HFFc6 (cell line): Measurements from ENCODE around the gene SRGAP3. TPM values are rescaled to one million over a fixed set of nuclear protein-coding genes. Genes with fewer than 3 reads are reported as not detected.

Source experiments
- DNase-seq: peaks from one replicate; pipeline ENCODE4 v3.0.0-alpha.2; 2018
- H3K27ac Mint-ChIP-seq: 2 replicates; pipeline ENCODE4 v1.8.0; 2020; ENCODE audit warnings: mild to moderate bottlenecking, mixed read lengths
- H3K27me3 Mint-ChIP-seq: 2 replicates; pipeline ENCODE4 v1.8.0; 2021; ENCODE audit warnings: mild to moderate bottlenecking, moderate library complexity, mixed read lengths; ENCODE audit not compliant: insufficient read depth
- H3K36me3 Mint-ChIP-seq: 2 replicates; pipeline ENCODE4 v1.8.0; 2021; ENCODE audit warnings: low read depth, mixed read lengths
- H3K4me1 Mint-ChIP-seq: 2 replicates; pipeline ENCODE4 v1.8.0; 2020; ENCODE audit warnings: low read depth, mixed read lengths
- H3K4me3 Mint-ChIP-seq: 2 replicates; pipeline ENCODE4 v1.8.0; 2020; ENCODE audit warnings: mild to moderate bottlenecking, moderate library complexity, mixed read lengths
- H3K9me3 Mint-ChIP-seq: 2 replicates; pipeline ENCODE4 v1.8.0; 2020; ENCODE audit warnings: mild to moderate bottlenecking, mixed read lengths
- CTCF ChIP-seq: fragments of 200-600 bp; sonication (generic); IDR thresholded peaks from 2 replicates; pipeline ENCODE4 v1.5.0; 2021; ENCODE audit warnings: antibody characterized with exemption, mild to moderate bottlenecking
- total RNA-seq, 6 experiments: library from RNA; stranded (reverse); fragmentation: NEBNext Ultra II Directional; extraction: Animal tissue kit (Norgen Biotek cat#: 25700); gene quantifications; 2 replicates in 1 of 6; 3 replicates in 5 of 6; pipeline ENCODE4 v1.2.3, GENCODE V29; 2021

The SRGAP3 gene
- total RNA-seq, 6 experiments from 2014 or later, result 0.23 to 0.92 (median 0.77) TPM

- no peak overlapping the region for H3K4me3 Mint-ChIP-seq
- H3K9me3 Mint-ChIP-seq, result peaks cover 4% of the 10 kb centered on the region
- H3K36me3 Mint-ChIP-seq, result no peaks in the 10 kb centered on the region
- peaks cover 34% of the 10 kb centered on the region for H3K27me3 Mint-ChIP-seq
- TF ChIP-seq CTCF, result no peak
- no peaks in the 10 kb centered on the region for H3K4me1 Mint-ChIP-seq
- no peak for DNase-seq
- no peak overlapping the region for H3K27ac Mint-ChIP-seq
These were observed 10.9 kb upstream of the SRGAP3 start for GRCh38 chr3:9260305-9260704.

- no peak overlapping the region for H3K27ac Mint-ChIP-seq
- peaks cover 4% of the 10 kb centered on the region for H3K9me3 Mint-ChIP-seq
These were observed 7.6 kb upstream of the SRGAP3 start for GRCh38 chr3:9257092-9257491.

GRCh38 chr3:9255976-9256375 lies 6.5 kb upstream of the SRGAP3 start:
- Mint-ChIP-seq H3K9me3 (peaks cover 4% of the 10 kb centered on the region), H3K36me3 (no peaks in the 10 kb centered on the region), H3K4me3 (no peak overlapping the region), H3K27me3 (peaks cover 29% of the 10 kb centered on the region), H3K4me1 (peaks cover 12% of the 10 kb centered on the region; the same call in 1 of the 2 replicates), H3K27ac (no peak overlapping the region)
- no peak for DNase-seq
- TF ChIP-seq CTCF, result no peak

More at GRCh38 chr3:9257092-9257491, 7.6 kb upstream of the SRGAP3 start:
- peaks cover 7% of the 10 kb centered on the region; the same call in 1 of the 2 replicates for H3K4me1 Mint-ChIP-seq
- H3K27me3 Mint-ChIP-seq, result peaks cover 27% of the 10 kb centered on the region
- H3K36me3 Mint-ChIP-seq, result no peaks in the 10 kb centered on the region
- DNase-seq, result no peak
- no peak overlapping the region for H3K4me3 Mint-ChIP-seq
- no peak for TF ChIP-seq CTCF

- Mint-ChIP-seq H3K27me3 (peaks cover 24% of the 10 kb centered on the region), H3K27ac (no peak overlapping the region), H3K4me3 (no peak overlapping the region), H3K36me3 (no peaks in the 10 kb centered on the region), H3K9me3 (peaks cover 4% of the 10 kb centered on the region), H3K4me1 (peaks cover 17% of the 10 kb centered on the region)
- DNase-seq, result no peak
- TF ChIP-seq CTCF, result no peak
These were observed 5.3 kb upstream of the SRGAP3 start for GRCh38 chr3:9254764-9255163.

- Mint-ChIP-seq H3K9me3 (peaks cover 4% of the 10 kb centered on the region), H3K36me3 (no peaks in the 10 kb centered on the region), H3K4me3 (no peak overlapping the region), H3K27ac (no peak overlapping the region), H3K27me3 (peaks cover 31% of the 10 kb centered on the region), H3K4me1 (peaks cover 31% of the 10 kb centered on the region)
- peak; percentile 48 for DNase-seq
- TF ChIP-seq CTCF, result no peak
These were observed 3.9 kb upstream of the SRGAP3 start for GRCh38 chr3:9253327-9253726.
